Suprapubic skin (tissue), 3 donors: ENCODE data around the gene ARHGEF11.

Source experiments
- CTCF ChIP-seq, 2 donors: fragments of 200-600 bp in 1 of 2; fragments of 450-650 bp in 1 of 2; sonication (generic) in 1 of 2; IDR thresholded peaks; one replicate each; pipeline ENCODE4 v1.5.1; 2016 to 2019; ENCODE audit warnings: antibody characterized with exemption in 2 of 2, mild to moderate bottlenecking in 1 of 2, moderate library complexity in 1 of 2
- EP300 ChIP-seq: sonication (generic); formaldehyde crosslinking; IDR thresholded peaks from one replicate; pipeline ENCODE4 v1.6.1; 2017; ENCODE audit warnings: antibody characterized with exemption
- POLR2A ChIP-seq, 2 donors: fragments of 450-650 bp; IDR thresholded peaks; one replicate each; pipeline ENCODE4 v1.6.1; 2017; ENCODE audit warnings: antibody characterized with exemption in 2 of 2, mild to moderate bottlenecking in 2 of 2, moderate library complexity in 2 of 2

GRCh38 chr1:156958247-156958714 is 87.3 kb downstream of the ARHGEF11 start:
- TF ChIP-seq CTCF (IDR thresholded peaks at IDR 0.05): no peak
- TF ChIP-seq EP300: no peak
- no peak for TF ChIP-seq POLR2A (IDR thresholded peaks at IDR 0.05)
